Adrenal gland (tissue), 5 donors: ENCODE data around the gene TOMM22.

ENCODE experiments used
- POLR2A ChIP-seq, 2 donors: fragments of 450-650 bp; IDR thresholded peaks; one replicate each; pipeline ENCODE4 v1.6.1; 2017; ENCODE audit warnings: antibody characterized with exemption in 2 of 2, mild to moderate bottlenecking in 2 of 2, moderate library complexity in 1 of 2
- TF ChIP-seq, protein P1 (sequence below), 6 experiments: fragments of 450-650 bp in 4 of 6; fragments of 200-600 bp in 2 of 6; sonication (generic) in 1 of 6; IDR thresholded peaks; 1 replicate in 5 of 6; 2 replicates in 1 of 6; pipeline versions ENCODE4 v1.5.1 to v1.8.0; 2016 to 2021; ENCODE audit warnings: antibody characterized with exemption in 6 of 6, mild to moderate bottlenecking in 2 of 6, moderate library complexity in 1 of 6
- donor health status: DM: no; HTN: no; CAD: no.

DNA sequence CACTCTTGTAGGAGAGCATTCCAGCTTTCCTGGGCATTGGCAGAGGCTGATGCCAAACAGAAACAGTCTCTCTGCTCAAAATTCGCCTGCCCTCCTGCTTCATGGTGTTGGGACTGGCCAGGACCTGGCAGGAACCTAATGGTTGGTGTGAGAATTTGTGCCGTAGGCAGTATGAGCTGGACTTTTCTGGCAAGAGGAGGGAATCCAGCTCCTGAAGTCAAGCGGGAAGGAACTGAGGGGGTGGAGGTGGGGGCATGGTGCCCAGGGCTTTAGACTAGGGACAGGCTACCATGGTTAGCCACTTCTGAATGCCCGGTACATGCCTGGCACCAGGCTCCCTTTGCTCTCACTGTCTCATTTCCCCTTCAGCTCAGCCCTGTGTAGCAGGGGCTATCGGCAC lies 6.9 kb upstream of the TOMM22 start:
- TF ChIP-seq, protein P1, sequence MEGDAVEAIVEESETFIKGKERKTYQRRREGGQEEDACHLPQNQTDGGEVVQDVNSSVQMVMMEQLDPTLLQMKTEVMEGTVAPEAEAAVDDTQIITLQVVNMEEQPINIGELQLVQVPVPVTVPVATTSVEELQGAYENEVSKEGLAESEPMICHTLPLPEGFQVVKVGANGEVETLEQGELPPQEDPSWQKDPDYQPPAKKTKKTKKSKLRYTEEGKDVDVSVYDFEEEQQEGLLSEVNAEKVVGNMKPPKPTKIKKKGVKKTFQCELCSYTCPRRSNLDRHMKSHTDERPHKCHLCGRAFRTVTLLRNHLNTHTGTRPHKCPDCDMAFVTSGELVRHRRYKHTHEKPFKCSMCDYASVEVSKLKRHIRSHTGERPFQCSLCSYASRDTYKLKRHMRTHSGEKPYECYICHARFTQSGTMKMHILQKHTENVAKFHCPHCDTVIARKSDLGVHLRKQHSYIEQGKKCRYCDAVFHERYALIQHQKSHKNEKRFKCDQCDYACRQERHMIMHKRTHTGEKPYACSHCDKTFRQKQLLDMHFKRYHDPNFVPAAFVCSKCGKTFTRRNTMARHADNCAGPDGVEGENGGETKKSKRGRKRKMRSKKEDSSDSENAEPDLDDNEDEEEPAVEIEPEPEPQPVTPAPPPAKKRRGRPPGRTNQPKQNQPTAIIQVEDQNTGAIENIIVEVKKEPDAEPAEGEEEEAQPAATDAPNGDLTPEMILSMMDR (IDR thresholded peaks at IDR 0.05) = no peak
- no peak for TF ChIP-seq POLR2A (IDR thresholded peaks at IDR 0.05)
